CD4-positive, alpha-beta memory T cell (primary cell): ENCODE results near the gene KRTAP10-10. TPM values are rescaled to one million over a fixed set of nuclear protein-coding genes. Genes with fewer than 3 reads are reported as not detected.

ENCODE experiments used
- CTCF ChIA-PET: fragments of 350-600 bp; sonication (Branson Sonifier 250); formaldehyde crosslinking; loops from one replicate; lab custom pipeline; 2021; ENCODE audit warnings: inconsistent platforms; ENCODE audit not compliant: partially characterized antibody; lab: Charles Lee
- POLR2A ChIA-PET: fragments of 350-600 bp; sonication (Branson Sonifier 250); formaldehyde crosslinking; loops from one replicate; lab custom pipeline; 2021; ENCODE audit not compliant: partially characterized antibody; lab: Charles Lee
- DNase-seq, 5 donors: peaks; one replicate each; pipeline versions ENCODE4 v3.0.0 to v3.0.0-alpha.2; 2020 to 2022; ENCODE audit warnings: mixed read lengths in 1 of 5
- H3K27ac ChIP-seq: one replicate; pipeline ENCODE4 v1.7.0; 2013; ENCODE audit warnings: low read depth, low read length
- H3K27me3 ChIP-seq: 2 replicates; pipeline ENCODE4 v1.7.0; 2013; ENCODE audit warnings: mild to moderate bottlenecking, low read length, moderate library complexity; ENCODE audit not compliant: insufficient read depth
- H3K36me3 ChIP-seq: 2 replicates; pipeline ENCODE4 v1.7.0; 2013; ENCODE audit warnings: mild to moderate bottlenecking, low read length, moderate library complexity; ENCODE audit not compliant: insufficient read depth
- H3K4me1 ChIP-seq: 2 replicates; pipeline ENCODE4 v1.7.0; 2013; ENCODE audit warnings: mild to moderate bottlenecking, low read length, moderate library complexity; ENCODE audit not compliant: insufficient read depth
- H3K4me3 ChIP-seq, 2 donors: one replicate each; pipeline ENCODE4 v1.7.0; 2013; ENCODE audit warnings: low read length in 2 of 2, mild to moderate bottlenecking in 1 of 2
- H3K9me3 ChIP-seq, 2 donors: one replicate each; pipeline ENCODE4 v1.7.0; 2013; ENCODE audit warnings: low read length in 2 of 2, control low read depth in 1 of 2; ENCODE audit not compliant: control insufficient read depth in 1 of 2
- H3K27ac Mint-ChIP-seq, 7 donors: one replicate each; pipeline ENCODE4 v1.8.0; 2020 to 2021; ENCODE audit warnings: mixed read lengths in 7 of 7, mild to moderate bottlenecking in 6 of 7, inconsistent platforms in 3 of 7, moderate library complexity in 3 of 7
- H3K27me3 Mint-ChIP-seq, 2 donors: one replicate each; pipeline ENCODE4 v1.8.0; 2020 to 2021; ENCODE audit warnings: mixed read lengths in 2 of 2
- H3K36me3 Mint-ChIP-seq, 2 donors: one replicate each; pipeline ENCODE4 v1.8.0; 2020 to 2021; ENCODE audit warnings: mixed read lengths in 2 of 2, inconsistent platforms in 1 of 2, mild to moderate bottlenecking in 1 of 2
- H3K4me1 Mint-ChIP-seq, 4 donors: one replicate each; pipeline ENCODE4 v1.8.0; 2020 to 2021; ENCODE audit warnings: mixed read lengths in 4 of 4, mild to moderate bottlenecking in 1 of 4
- H3K4me3 Mint-ChIP-seq, 8 donors: one replicate each; pipeline ENCODE4 v1.8.0; 2020 to 2021; ENCODE audit warnings: mixed read lengths in 8 of 8, mild to moderate bottlenecking in 7 of 8, moderate library complexity in 6 of 8, inconsistent platforms in 3 of 8
- H3K9me3 Mint-ChIP-seq, 8 donors: one replicate each; pipeline ENCODE4 v1.8.0; 2020 to 2021; ENCODE audit warnings: mixed read lengths in 8 of 8, mild to moderate bottlenecking in 5 of 8, inconsistent platforms in 3 of 8, moderate library complexity in 1 of 8
- intact Hi-C: fragments of 100-400 bp; cut with micrococcal nuclease; formaldehyde crosslinking; loops from one replicate; pipeline ENCODE4 v1.15.1; 2023
- polyA plus RNA-seq, 2 donors: library from polyadenylated mRNA; unstranded; fragments of 300-500 nt; fragmentation: Illumina TruSeq; gene quantifications; one replicate each; pipeline ENCODE4 v1.2.3, GENCODE V29; 2021
- total RNA-seq, 2 experiments: library from RNA; stranded (reverse); gene quantifications; one replicate each; pipeline ENCODE4 v1.2.3, GENCODE V29; 2021

KRTAP10-10 gene
- total and polyA plus RNA-seq, 4 experiments from 2014 or later: not detected

DNA sequence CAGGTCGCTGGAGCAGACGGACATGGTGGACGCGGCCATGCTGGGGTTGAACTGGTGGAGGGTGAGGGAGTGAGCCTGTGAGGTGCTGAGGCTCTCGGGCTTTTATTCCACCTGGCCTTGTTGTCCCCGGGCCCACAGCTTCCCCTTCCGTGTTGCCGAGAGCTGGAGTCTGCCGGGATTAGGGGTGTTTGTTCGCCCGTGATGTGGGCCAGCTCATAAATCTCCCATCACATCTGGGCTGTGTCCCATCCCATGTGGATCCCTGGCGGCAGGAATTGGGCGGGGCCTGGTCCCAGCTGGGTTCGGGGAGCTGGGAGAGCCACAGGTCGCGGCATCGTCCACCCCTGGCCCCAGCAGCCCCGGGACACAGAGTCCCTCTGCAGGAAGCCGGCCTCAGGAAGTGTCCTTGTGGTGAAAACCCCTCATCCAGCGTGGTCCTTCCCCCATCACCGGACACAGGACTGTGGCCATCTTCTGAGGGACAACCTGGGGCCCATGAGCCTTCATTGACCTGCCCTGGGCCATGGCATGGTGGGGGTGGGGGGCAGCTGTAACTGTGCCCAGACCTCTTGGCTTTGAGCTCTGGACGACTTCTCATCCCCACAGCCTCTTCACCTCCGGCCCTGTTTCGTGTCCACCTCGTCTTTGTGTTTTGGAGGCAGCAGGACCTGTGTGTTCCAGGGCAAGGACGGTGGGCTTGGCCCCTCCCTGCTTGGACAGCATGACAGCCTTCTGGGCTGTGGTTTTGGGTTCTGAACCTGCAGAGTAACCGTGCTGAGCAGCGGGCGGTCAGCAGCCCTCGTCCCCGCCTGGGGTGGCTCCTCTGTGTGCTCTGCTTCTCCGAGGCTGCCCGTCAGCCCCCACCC is 44.5 kb upstream of the KRTAP10-10 start, which contains the start of gene KRTAP10-6:
KRTAP10-6 (minus strand) TSS at position 60 of the 866 bp plus-strand sequence; CDS start at position 39, 21 bp downstream.
- Histone ChIP-seq H3K27ac (no peak within 1 kb of the TSS), H3K9me3 (no peaks in the 10 kb centered on the region), H3K4me1 (no peaks in the 10 kb centered on the region), H3K27me3 (no peaks in the 10 kb centered on the region), H3K4me3 (no peak within 1 kb of the TSS), H3K36me3 (no peaks in the 10 kb centered on the region)
- peak within 1 kb of the TSS in 2 of 7 donors; percentile 24 to 25 for H3K27ac Mint-ChIP-seq
- ChIA-PET POLR2A (no interaction called here), CTCF (no interaction called here)
- no peak within 1 kb of the TSS for H3K4me3 Mint-ChIP-seq
- intact Hi-C loops: no loop called here
- H3K9me3 Mint-ChIP-seq: no peaks in the 10 kb centered on the region
- H3K27me3 Mint-ChIP-seq: peaks cover 0 to 9% of the 10 kb centered on the region in 2 donors
- peaks cover 0 to 8% (median 3%) of the 10 kb centered on the region in 4 donors for H3K4me1 Mint-ChIP-seq
- H3K36me3 Mint-ChIP-seq: no peaks in the 10 kb centered on the region
- no peak for DNase-seq

DNA sequence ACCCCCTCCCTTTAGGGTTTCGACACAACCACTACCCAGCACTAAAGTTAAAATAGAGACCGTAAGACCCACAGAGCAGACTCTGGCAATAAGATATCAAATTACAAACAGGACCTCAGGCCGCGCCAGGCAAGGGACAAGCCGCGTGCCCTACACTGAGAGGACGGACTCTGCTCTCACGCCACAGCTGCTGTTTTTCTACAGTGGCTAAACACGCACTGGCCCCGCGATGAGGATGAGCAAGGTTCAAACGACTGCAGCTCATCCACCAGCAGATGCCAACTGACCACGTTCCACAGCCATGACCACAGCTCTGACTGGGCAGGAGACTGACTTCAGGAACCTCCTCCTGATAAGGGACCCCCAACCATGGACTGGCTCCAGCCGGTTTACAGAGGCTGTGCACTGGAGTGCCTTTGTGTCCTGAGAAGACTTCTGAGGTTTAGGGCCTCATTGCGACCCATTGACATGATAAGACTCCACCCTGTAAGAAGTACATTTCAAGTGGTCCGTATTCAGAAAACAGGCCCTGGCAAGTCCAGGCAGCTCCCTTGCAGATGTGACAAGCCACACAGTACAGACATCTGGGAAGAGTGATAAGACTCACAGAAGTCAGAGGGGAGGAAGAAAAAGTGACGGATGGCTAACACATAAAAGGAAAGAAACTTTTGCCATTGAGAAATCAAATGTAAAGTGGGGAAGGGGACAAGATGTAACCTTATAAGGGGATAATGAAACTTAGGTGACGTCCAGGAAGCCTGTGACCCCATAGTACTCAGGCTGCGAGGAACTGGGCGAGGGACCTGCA is 43.4 kb upstream of the KRTAP10-10 start:
- Histone ChIP-seq H3K27ac (no peak overlapping the region), H3K4me1 (no peaks in the 10 kb centered on the region), H3K4me3 (no peak overlapping the region), H3K27me3 (no peaks in the 10 kb centered on the region), H3K9me3 (no peaks in the 10 kb centered on the region), H3K36me3 (no peaks in the 10 kb centered on the region)
- DNase-seq: no peak
- intact Hi-C loops: no loop called here
- Mint-ChIP-seq H3K4me1 (peaks cover 0 to 8% (median 3%) of the 10 kb centered on the region in 4 donors), H3K4me3 (no peak overlapping the region), H3K27me3 (peaks cover 2 to 13% of the 10 kb centered on the region in 2 donors), H3K36me3 (no peaks in the 10 kb centered on the region), H3K9me3 (peaks cover 0 to 9% (median 4%) of the 10 kb centered on the region in 8 donors), H3K27ac (peak overlapping the region in 2 of 7 donors; percentile 24 to 59)
- ChIA-PET POLR2A (no interaction called here), CTCF (interaction anchor here (0.7 kb wide), 1 partner anchor 199 kb away, joined by 3 read pairs; no protein-coding TSS in a partner anchor)

DNA sequence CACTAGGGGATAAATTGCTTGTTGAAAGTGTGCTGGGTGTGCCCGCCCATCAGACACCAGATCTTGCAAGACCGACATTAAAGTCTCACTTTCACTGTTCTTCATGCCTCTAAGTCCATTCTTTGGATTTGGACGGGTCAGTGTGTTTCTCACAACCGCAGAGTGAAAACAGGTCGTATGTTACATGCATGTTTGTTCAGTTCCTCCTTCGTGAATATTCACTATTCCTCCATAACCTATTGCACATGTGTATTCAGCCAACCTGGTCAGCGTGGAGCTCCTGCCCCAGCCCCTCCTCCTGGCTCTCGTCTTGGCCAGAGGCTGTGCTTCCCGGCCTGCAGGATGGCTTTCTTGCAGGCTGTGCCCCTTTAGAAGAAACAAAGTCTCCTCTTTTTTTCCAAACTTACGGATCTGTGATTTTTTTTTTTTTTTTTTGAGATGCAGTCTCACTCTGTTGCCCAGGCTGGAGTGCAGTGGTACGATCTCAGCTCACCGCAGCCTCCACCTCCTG is 42.7 kb upstream of the KRTAP10-10 start:
- intact Hi-C loops: no loop called here
- peaks cover 0 to 12% (median 5%) of the 10 kb centered on the region in 8 donors for H3K9me3 Mint-ChIP-seq
- H3K27me3 ChIP-seq: no peaks in the 10 kb centered on the region
- no peaks in the 10 kb centered on the region for H3K9me3 ChIP-seq
- peaks cover 0 to 8% (median 3%) of the 10 kb centered on the region in 4 donors for H3K4me1 Mint-ChIP-seq
- DNase-seq: no peak
- no peaks in the 10 kb centered on the region for H3K4me1 ChIP-seq
- ChIA-PET POLR2A (no interaction called here), CTCF (interaction anchor here (0.7 kb wide), 2 partner anchors 166 to 198 kb away, joined by 3 to 4 read pairs; no protein-coding TSS in a partner anchor)
- H3K27me3 Mint-ChIP-seq: peaks cover 2 to 12% of the 10 kb centered on the region in 2 donors
- peak overlapping the region in 2 of 7 donors; percentile 13 to 41 for H3K27ac Mint-ChIP-seq
- H3K36me3 Mint-ChIP-seq: no peaks in the 10 kb centered on the region
- no peak overlapping the region for H3K4me3 Mint-ChIP-seq
- no peak overlapping the region for H3K27ac ChIP-seq
- no peaks in the 10 kb centered on the region for H3K36me3 ChIP-seq
- no peak overlapping the region for H3K4me3 ChIP-seq

DNA sequence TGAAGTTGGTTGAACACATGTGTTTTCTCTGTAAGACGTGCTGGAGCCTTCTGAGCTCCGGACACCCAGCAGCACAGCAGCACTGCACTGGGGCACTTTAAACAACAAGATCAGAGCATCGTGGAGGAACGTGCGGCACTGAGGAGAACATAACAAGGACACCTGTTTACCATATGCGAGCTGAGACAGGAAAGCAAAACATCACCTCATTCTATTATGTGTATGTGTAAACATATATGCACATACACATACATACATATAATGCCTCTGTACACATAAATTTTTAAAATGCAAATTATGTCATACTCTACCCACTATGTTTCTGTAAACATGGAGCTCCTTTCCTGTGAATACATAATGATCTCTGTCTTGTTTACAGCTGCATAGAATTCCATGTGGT is 41.6 kb upstream of the KRTAP10-10 start:
- ChIA-PET CTCF (interaction anchor here (2.5 kb wide), 1 partner anchor 85 kb away, joined by 10 read pairs; no protein-coding TSS in a partner anchor), POLR2A (no interaction called here)

DNA sequence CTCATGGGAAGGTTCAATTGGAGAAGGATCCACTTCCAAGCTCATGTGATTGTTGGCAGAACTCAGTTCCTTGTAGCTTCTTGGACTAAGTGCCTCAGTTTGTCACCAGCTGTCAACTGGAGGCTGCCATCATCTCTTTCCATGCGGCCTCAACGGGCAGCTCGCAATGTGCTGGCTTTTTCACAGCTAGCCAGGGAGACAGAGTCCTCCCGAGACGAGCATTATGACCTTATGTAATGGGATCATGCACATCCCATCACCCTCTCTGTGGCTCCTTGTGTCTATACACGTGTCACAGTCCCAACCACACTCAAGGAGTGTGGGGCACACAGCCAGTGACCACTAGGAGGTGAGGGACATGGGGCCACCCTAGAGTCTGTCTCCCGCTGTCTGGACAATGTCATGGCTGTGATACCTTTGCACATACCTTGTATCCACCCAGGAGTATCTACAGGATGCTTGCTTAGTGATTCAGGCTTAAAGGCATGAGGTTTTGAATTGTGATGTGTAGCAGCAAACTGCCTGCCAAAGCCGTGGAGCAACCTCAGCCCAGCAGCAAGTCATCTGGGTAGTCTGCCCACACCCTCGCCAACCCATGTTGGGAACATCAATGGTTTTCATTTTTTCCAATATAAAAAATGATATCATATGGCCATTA is 41.0 kb upstream of the KRTAP10-10 start:
- peaks cover 2 to 12% of the 10 kb centered on the region in 2 donors for H3K27me3 Mint-ChIP-seq
- intact Hi-C loops: no loop called here
- H3K4me1 ChIP-seq: no peaks in the 10 kb centered on the region
- H3K4me1 Mint-ChIP-seq: peaks cover 0 to 8% (median 3%) of the 10 kb centered on the region in 4 donors
- H3K36me3 ChIP-seq: no peaks in the 10 kb centered on the region
- DNase-seq: no peak
- CTCF ChIA-PET: interaction anchor here (2.5 kb wide), 1 partner anchor 86 kb away, joined by 10 read pairs; no protein-coding TSS in a partner anchor
- H3K9me3 ChIP-seq: no peaks in the 10 kb centered on the region
- H3K4me3 ChIP-seq: no peak overlapping the region
- peaks cover 0 to 12% (median 5%) of the 10 kb centered on the region in 8 donors for H3K9me3 Mint-ChIP-seq
- no peak overlapping the region for H3K4me3 Mint-ChIP-seq
- POLR2A ChIA-PET: no interaction called here
- H3K27ac ChIP-seq: no peak overlapping the region
- H3K27ac Mint-ChIP-seq: no peak overlapping the region
- H3K27me3 ChIP-seq: no peaks in the 10 kb centered on the region
- H3K36me3 Mint-ChIP-seq: no peaks in the 10 kb centered on the region

More for the DNA sequence above, 41.6 kb upstream of the KRTAP10-10 start:
- no peaks in the 10 kb centered on the region for H3K36me3 Mint-ChIP-seq
- no peaks in the 10 kb centered on the region for H3K9me3 ChIP-seq
- H3K27me3 Mint-ChIP-seq: peaks cover 2 to 12% of the 10 kb centered on the region in 2 donors
- H3K9me3 Mint-ChIP-seq: peaks cover 0 to 12% (median 5%) of the 10 kb centered on the region in 8 donors
- H3K4me1 Mint-ChIP-seq: peaks cover 0 to 8% (median 3%) of the 10 kb centered on the region in 4 donors
- no peak overlapping the region for H3K27ac ChIP-seq
- no peak overlapping the region for H3K4me3 ChIP-seq
- no peak overlapping the region for H3K4me3 Mint-ChIP-seq
- H3K27me3 ChIP-seq: no peaks in the 10 kb centered on the region
- no peak overlapping the region for H3K27ac Mint-ChIP-seq
- no peaks in the 10 kb centered on the region for H3K36me3 ChIP-seq
- intact Hi-C loops: no loop called here
- DNase-seq: no peak
- no peaks in the 10 kb centered on the region for H3K4me1 ChIP-seq

DNA sequence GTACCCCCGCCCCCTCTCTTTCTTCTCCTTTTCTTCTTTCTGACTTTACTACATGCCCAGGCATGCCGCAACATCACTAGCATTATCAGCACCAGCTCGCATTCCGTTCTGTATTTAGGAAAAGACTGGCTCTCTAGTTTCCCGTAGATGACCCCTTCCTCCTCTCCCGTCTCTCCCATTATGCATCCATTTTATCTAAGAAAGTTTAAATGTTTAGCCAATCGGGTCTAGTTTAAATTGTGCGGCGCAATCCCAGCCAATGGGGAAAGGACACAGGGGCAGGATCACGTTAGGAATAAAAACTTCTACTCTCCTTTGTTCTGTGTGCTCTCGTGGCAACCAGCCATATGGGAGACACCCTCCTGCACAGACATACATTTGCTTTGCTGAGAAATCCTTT is 39.1 kb upstream of the KRTAP10-10 start:
- Mint-ChIP-seq H3K4me3 (no peak overlapping the region), H3K4me1 (peaks cover 0 to 5% (median 3%) of the 10 kb centered on the region in 4 donors), H3K9me3 (peaks cover 0 to 12% (median 5%) of the 10 kb centered on the region in 8 donors), H3K36me3 (no peaks in the 10 kb centered on the region), H3K27ac (no peak overlapping the region), H3K27me3 (peaks cover 7 to 11% of the 10 kb centered on the region in 2 donors)
- intact Hi-C loops: no loop called here
- Histone ChIP-seq H3K9me3 (no peaks in the 10 kb centered on the region), H3K27ac (no peak overlapping the region), H3K27me3 (no peaks in the 10 kb centered on the region), H3K4me1 (no peaks in the 10 kb centered on the region), H3K36me3 (no peaks in the 10 kb centered on the region), H3K4me3 (no peak overlapping the region)
- DNase-seq: no peak
- CTCF ChIA-PET: no interaction called here
- POLR2A ChIA-PET: no interaction called here
